ENCODE results near the gene DDX41.

Gene DDX41

GRCh38 chr5:177509991-177510566, 6.7 kb downstream of the DDX41 start:
- in situ Hi-C loops (cut with MboI; ENCODE audit: low sequenced_read_pairs, unreplicated experiment): no loop called here
- peak; percentile 79 for DNase-seq (ENCODE audit: low spot score)
- TF ChIP-seq, protein P1, sequence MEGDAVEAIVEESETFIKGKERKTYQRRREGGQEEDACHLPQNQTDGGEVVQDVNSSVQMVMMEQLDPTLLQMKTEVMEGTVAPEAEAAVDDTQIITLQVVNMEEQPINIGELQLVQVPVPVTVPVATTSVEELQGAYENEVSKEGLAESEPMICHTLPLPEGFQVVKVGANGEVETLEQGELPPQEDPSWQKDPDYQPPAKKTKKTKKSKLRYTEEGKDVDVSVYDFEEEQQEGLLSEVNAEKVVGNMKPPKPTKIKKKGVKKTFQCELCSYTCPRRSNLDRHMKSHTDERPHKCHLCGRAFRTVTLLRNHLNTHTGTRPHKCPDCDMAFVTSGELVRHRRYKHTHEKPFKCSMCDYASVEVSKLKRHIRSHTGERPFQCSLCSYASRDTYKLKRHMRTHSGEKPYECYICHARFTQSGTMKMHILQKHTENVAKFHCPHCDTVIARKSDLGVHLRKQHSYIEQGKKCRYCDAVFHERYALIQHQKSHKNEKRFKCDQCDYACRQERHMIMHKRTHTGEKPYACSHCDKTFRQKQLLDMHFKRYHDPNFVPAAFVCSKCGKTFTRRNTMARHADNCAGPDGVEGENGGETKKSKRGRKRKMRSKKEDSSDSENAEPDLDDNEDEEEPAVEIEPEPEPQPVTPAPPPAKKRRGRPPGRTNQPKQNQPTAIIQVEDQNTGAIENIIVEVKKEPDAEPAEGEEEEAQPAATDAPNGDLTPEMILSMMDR (IDR thresholded peaks at IDR 0.05; ENCODE audit: borderline replicate concordance, control extremely low read depth, extremely low read depth, insufficient read depth, missing control alignments): peak; percentile 8

DNA sequence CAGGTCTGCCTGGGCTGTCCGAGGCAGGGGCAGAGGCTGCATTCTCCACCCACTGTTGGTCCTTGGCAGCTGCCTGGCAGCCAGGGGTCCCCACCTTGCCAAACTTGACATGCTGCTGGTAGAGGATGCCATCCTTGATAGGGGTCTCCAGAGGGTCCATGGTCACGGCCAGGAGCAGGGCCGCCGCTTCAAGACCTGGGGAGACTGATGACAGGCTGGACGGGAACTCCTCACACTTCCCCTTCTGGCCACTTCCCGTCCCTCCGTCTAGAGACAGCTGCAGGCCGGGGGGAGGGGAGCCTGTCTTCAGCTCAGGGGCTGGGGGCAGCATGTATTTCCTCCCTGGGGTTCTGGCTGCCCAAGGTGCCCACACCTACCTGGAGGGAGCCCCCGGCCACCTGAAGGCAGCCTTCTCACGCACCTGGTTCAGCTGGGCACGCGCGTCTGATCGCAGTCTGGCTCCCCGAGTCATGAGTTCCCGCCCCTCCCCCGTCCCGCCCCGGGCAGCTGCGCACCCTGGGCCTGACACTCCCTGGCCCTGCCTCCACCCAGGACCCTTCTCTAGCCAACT, 7.3 kb downstream of the DDX41 start, which contains the start of gene DOK3:
DOK3 (minus strand) TSS at position 446 of the 571 bp plus-strand sequence; CDS start at position 160, 286 bp downstream.
- peak; percentile 73 for DNase-seq (ENCODE audit: low spot score)

DNA sequence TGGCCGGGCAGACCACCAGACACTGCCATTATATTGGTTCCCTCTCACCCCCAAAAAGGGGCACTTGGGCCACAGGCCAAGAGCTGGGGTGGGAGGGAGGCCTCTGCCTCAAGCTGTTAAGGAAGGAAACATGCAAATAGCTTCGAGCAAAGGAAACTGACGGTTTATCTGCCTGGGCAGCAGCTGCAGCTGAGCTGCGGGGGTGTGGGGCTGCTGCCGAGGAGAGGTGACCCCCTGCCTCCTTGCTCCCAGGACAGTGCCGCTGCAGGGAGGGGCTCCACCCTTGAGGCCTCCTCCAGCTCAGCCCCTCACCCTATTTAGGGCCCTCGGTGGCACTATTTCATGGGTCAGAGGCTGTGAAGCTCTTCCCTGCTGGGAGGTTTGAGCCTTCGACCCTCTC, 7.9 kb downstream of the DDX41 start:
- DNase-seq (ENCODE audit: low spot score): peak; percentile 73

More for the DNA sequence above, 7.3 kb downstream of the DDX41 start, which contains the start of gene DOK3:
- in situ Hi-C loops (cut with MboI; ENCODE audit: low sequenced_read_pairs, unreplicated experiment): no loop called here
- TF ChIP-seq, protein P1 (IDR thresholded peaks at IDR 0.05; ENCODE audit: borderline replicate concordance, control extremely low read depth, extremely low read depth, insufficient read depth, missing control alignments): no peak

DNA sequence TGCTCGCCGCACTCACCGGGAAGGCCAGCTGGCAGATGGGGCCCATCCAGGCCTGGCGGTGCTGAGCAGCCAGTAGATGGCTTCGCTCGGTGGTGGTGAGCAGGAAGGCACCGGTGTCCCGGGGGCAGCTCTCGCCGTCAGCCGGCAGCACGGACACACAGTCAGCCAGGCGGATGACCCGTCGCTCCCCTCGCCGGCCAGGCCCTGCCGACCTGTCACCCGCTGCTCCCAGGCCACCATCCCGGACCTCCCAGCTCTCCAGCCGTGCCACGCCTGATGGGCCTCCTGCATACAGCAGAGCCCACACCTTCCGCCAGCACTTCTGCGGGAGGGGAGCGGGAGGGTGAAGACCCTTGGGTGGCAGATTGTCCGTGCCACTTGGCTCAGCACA, 8.5 kb downstream of the DDX41 start:
- TF ChIP-seq, protein P1 (IDR thresholded peaks at IDR 0.05; ENCODE audit: borderline replicate concordance, control extremely low read depth, extremely low read depth, insufficient read depth, missing control alignments): no peak
- DNase-seq (ENCODE audit: low spot score): no peak
- in situ Hi-C loops (cut with MboI; ENCODE audit: low sequenced_read_pairs, unreplicated experiment): no loop called here

More for the DNA sequence above, 7.9 kb downstream of the DDX41 start:
- TF ChIP-seq, protein P1 (IDR thresholded peaks at IDR 0.05; ENCODE audit: borderline replicate concordance, control extremely low read depth, extremely low read depth, insufficient read depth, missing control alignments): no peak
- in situ Hi-C loops (cut with MboI; ENCODE audit: low sequenced_read_pairs, unreplicated experiment): no loop called here

GRCh38 chr5:177507596-177508220, 9.1 kb downstream of the DDX41 start:
- TF ChIP-seq, protein P1 (IDR thresholded peaks at IDR 0.05; ENCODE audit: borderline replicate concordance, control extremely low read depth, extremely low read depth, insufficient read depth, missing control alignments): no peak
- in situ Hi-C loops (cut with MboI; ENCODE audit: low sequenced_read_pairs, unreplicated experiment): no loop called here
- DNase-seq (ENCODE audit: low spot score): no peak

DNA sequence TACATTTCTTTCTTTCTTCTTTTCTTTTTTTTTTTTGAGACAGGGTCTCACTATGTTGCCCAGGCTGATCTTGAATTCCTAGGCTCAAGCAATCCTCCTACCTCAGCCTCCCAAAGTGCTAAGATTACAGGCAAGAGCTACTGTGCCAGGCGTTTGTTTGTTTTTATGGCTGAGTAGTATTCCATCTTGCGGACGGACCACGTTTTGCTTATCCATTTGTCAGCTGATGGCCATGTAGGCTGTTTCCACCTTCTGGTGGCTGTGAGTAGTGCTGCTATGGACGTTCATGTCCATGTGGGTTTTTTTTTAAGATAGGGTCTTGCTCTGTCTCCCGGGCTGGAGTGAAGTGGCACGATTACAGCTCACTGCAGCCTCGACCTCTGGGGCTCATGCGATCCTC, 9.6 kb downstream of the DDX41 start:
- in situ Hi-C loops (cut with MboI; ENCODE audit: low sequenced_read_pairs, unreplicated experiment): no loop called here
- TF ChIP-seq, protein P1 (IDR thresholded peaks at IDR 0.05; ENCODE audit: borderline replicate concordance, control extremely low read depth, extremely low read depth, insufficient read depth, missing control alignments): no peak
- DNase-seq (ENCODE audit: low spot score): no peak
